Hepatocyte (in vitro differentiated cells): ENCODE measurements around the gene ELFN1. TPM values are rescaled to one million over a fixed set of nuclear protein-coding genes. Genes with fewer than 3 reads are reported as not detected.

ENCODE experiments used
- DNase-seq: peaks from one replicate; pipeline ENCODE4 v3.0.0-alpha.2; 2016; ENCODE audit warnings: low spot score
- H2AFZ ChIP-seq: fragments of 200-600 bp; sonication (generic); 2 replicates; pipeline ENCODE4 v1.6.0; 2016; ENCODE audit warnings: antibody characterized with exemption, mild to moderate bottlenecking
- H3K27ac ChIP-seq: fragments of 200-600 bp; sonication (generic); 2 replicates; pipeline ENCODE4 v1.5.1; 2016; ENCODE audit warnings: mild to moderate bottlenecking
- H3K27me3 ChIP-seq: fragments of 200-600 bp; sonication (generic); 2 replicates; pipeline ENCODE4 v1.6.1; 2016
- H3K36me3 ChIP-seq: fragments of 200-600 bp; sonication (generic); replicated peaks from 2 replicates; pipeline ENCODE4 v1.5.1; 2016; ENCODE audit warnings: low read depth; ENCODE audit not compliant: insufficient read depth
- H3K4me1 ChIP-seq: fragments of 200-600 bp; sonication (generic); 2 replicates; pipeline ENCODE4 v1.5.1; 2016; ENCODE audit warnings: mild to moderate bottlenecking, moderate library complexity; ENCODE audit not compliant: insufficient read depth
- H3K4me2 ChIP-seq: fragments of 200-600 bp; sonication (generic); 2 replicates; pipeline ENCODE4 v1.6.0; 2016
- H3K4me3 ChIP-seq: fragments of 200-600 bp; sonication (generic); 2 replicates; pipeline ENCODE4 v1.5.1; 2016; ENCODE audit warnings: mild to moderate bottlenecking
- H3K79me2 ChIP-seq: fragments of 200-600 bp; sonication (generic); 2 replicates; pipeline ENCODE4 v1.6.0; 2017; ENCODE audit warnings: mild to moderate bottlenecking
- H3K9me2 ChIP-seq: fragments of 200-600 bp; sonication (generic); replicated peaks from 2 replicates; pipeline ENCODE4 v1.6.0; 2017; ENCODE audit warnings: mild to moderate bottlenecking; ENCODE audit not compliant: insufficient read depth
- H3K9me3 ChIP-seq: fragments of 200-600 bp; sonication (generic); 2 replicates; pipeline ENCODE4 v1.5.1; 2016; ENCODE audit warnings: low read depth, mild to moderate bottlenecking
- H4K20me1 ChIP-seq: fragments of 200-600 bp; sonication (generic); 2 replicates; pipeline ENCODE4 v1.6.0; 2016; ENCODE audit warnings: mild to moderate bottlenecking; ENCODE audit not compliant: insufficient read depth, poor library complexity, severe bottlenecking
- CTCF ChIP-seq: fragments of 200-600 bp; sonication (generic); IDR thresholded peaks from 2 replicates; pipeline ENCODE4 v1.5.1; 2016; ENCODE audit warnings: antibody characterized with exemption, mild to moderate bottlenecking; ENCODE audit not compliant: poor library complexity
- EZH2 ChIP-seq: fragments of 200-600 bp; sonication (generic); IDR thresholded peaks from 2 replicates; pipeline ENCODE4 v1.6.1; 2016; ENCODE audit warnings: antibody characterized with exemption, mild to moderate bottlenecking, borderline replicate concordance
- EZH2phosphoT487 ChIP-seq: fragments of 200-600 bp; sonication (generic); IDR thresholded peaks from one replicate; pipeline ENCODE4 v1.6.1; 2018; ENCODE audit warnings: antibody characterized with exemption, mild to moderate bottlenecking, low read depth, moderate library complexity; ENCODE audit not compliant: unreplicated experiment, severe bottlenecking
- WGBS: methylation state at CpG from one replicate; pipeline ENCODE4 v1.1.6; 2016; ENCODE audit warnings: low lambda C conversion rate; ENCODE audit errors: missing lambda C conversion rate; 5-methylcytosine and 5-hydroxymethylcytosine counted together
- polyA plus RNA-seq: library from polyadenylated mRNA; unstranded; fragments of >200 nt; fragmentation: Nextera tagmentation; extraction: Ambion mirVana; gene quantifications from 2 replicates; pipeline ENCODE4 v1.2.1, GENCODE V29; 2016
- total RNA-seq: library from RNA; depleted of rRNA; stranded (reverse); fragments of >200 nt; gene quantifications from 2 replicates; pipeline ENCODE4 v1.2.3, GENCODE V29; 2014

Gene ELFN1
- total and polyA plus RNA-seq, 2 experiments from 2014 or later: 3.6 to 5.5 TPM

- no peaks in the 10 kb centered on the region for H3K36me3 ChIP-seq
- peak overlapping the region; percentile 52 for H3K4me3 ChIP-seq
- H3K9me2 ChIP-seq: no peaks in the 10 kb centered on the region
- no peaks in the 10 kb centered on the region for H3K9me3 ChIP-seq
- peak overlapping the region; percentile 52 for H2AFZ ChIP-seq
- H4K20me1 ChIP-seq: no peaks in the 10 kb centered on the region
- DNase-seq: peak; percentile 30
- H3K27me3 ChIP-seq: peaks cover 83% of the 10 kb centered on the region
- TF ChIP-seq CTCF (no peak), EZH2 (peak; percentile 71)
- WGBS: 1% methylated on average over 23 of the region's 70 CpGs
- peaks cover 37% of the 10 kb centered on the region for H3K4me1 ChIP-seq
- H3K4me2 ChIP-seq: peak overlapping the region; percentile 91
- no peaks in the 10 kb centered on the region for H3K79me2 ChIP-seq
- H3K27ac ChIP-seq: no peak overlapping the region
Measured at GRCh38 chr7:1666823-1667565, 3.1 kb upstream of the ELFN1 start.

GRCh38 chr7:1667566-1668395 lies 2.3 kb upstream of the ELFN1 start:
- Histone ChIP-seq H3K79me2 (no peaks in the 10 kb centered on the region), H2AFZ (peak overlapping the region; percentile 52), H3K27me3 (peaks cover 84% of the 10 kb centered on the region), H3K9me2 (no peaks in the 10 kb centered on the region), H3K4me2 (peak overlapping the region; percentile 91), H4K20me1 (no peaks in the 10 kb centered on the region), H3K36me3 (no peaks in the 10 kb centered on the region), H3K27ac (no peak overlapping the region), H3K9me3 (no peaks in the 10 kb centered on the region), H3K4me1 (peaks cover 37% of the 10 kb centered on the region), H3K4me3 (peak overlapping the region; percentile 52)
- DNase-seq: peak; percentile 46
- TF ChIP-seq CTCF (no peak), EZH2 (no peak), EZH2phosphoT487 (no peak)
- WGBS: 21% methylated on average over 57 of the region's 77 CpGs

GRCh38 chr7:1668396-1669063 lies 1.5 kb upstream of the ELFN1 start:
- Histone ChIP-seq H3K27ac (no peak overlapping the region), H4K20me1 (no peaks in the 10 kb centered on the region), H3K4me3 (no peak overlapping the region), H3K36me3 (no peaks in the 10 kb centered on the region), H3K4me2 (peak overlapping the region; percentile 91), H3K79me2 (no peaks in the 10 kb centered on the region), H3K9me2 (no peaks in the 10 kb centered on the region), H3K9me3 (no peaks in the 10 kb centered on the region), H3K27me3 (peaks cover 76% of the 10 kb centered on the region), H3K4me1 (peaks cover 37% of the 10 kb centered on the region), H2AFZ (no peak overlapping the region)
- TF ChIP-seq EZH2 (peak; percentile 25), EZH2phosphoT487 (no peak)
- DNase-seq: peak; percentile 25
- WGBS: 50% methylated on average over 20 of the region's 20 CpGs
